Peyer's patch (tissue), 4 donors: ENCODE measurements around the gene PSMD10. TPM values are rescaled to one million over a fixed set of nuclear protein-coding genes. Genes with fewer than 3 reads are reported as not detected.

ENCODE experiments used
- DNase-seq, 3 donors: peaks; one replicate each; pipeline ENCODE4 v3.0.0-alpha.2; 2017 to 2019
- H3K27ac ChIP-seq, 4 donors: fragments of 200-600 bp; sonication (generic); one replicate each; pipeline ENCODE4 v1.5.1; 2016 to 2019
- H3K27me3 ChIP-seq, 2 donors: fragments of 200-600 bp; sonication (generic); one replicate each; pipeline ENCODE4 v1.5.1; 2019
- H3K36me3 ChIP-seq, 3 donors: fragments of 200-600 bp; sonication (generic); one replicate each; pipeline ENCODE4 v1.5.1; 2016 to 2019
- H3K4me1 ChIP-seq, 4 donors: fragments of 200-600 bp; sonication (generic); one replicate each; pipeline ENCODE4 v1.5.1; 2016 to 2019
- H3K4me3 ChIP-seq, 4 donors: fragments of 200-600 bp; sonication (generic); 1 replicate in 3 of 4; 2 replicates in 1 of 4; pipeline ENCODE4 v1.5.1; 2016 to 2019; ENCODE audit warnings: mild to moderate bottlenecking in 1 of 4
- H3K9me3 ChIP-seq, 4 donors: fragments of 200-600 bp; sonication (generic); one replicate each; pipeline ENCODE4 v1.5.1; 2016 to 2019; ENCODE audit warnings: mild to moderate bottlenecking in 1 of 4
- CTCF ChIP-seq, 6 experiments: fragments of 450-650 bp in 4 of 6; fragments of 200-600 bp in 2 of 6; sonication (generic) in 1 of 6; IDR thresholded peaks; one replicate each; pipeline ENCODE4 v1.5.1; 2017 to 2019; ENCODE audit warnings: antibody characterized with exemption in 6 of 6, mild to moderate bottlenecking in 3 of 6, moderate library complexity in 1 of 6
- POLR2A ChIP-seq, 2 donors: fragments of 450-650 bp; IDR thresholded peaks; one replicate each; pipeline ENCODE4 v1.5.1; 2017; ENCODE audit warnings: antibody characterized with exemption in 2 of 2, mild to moderate bottlenecking in 2 of 2, moderate library complexity in 2 of 2
- total RNA-seq, 4 donors: library from RNA; depleted of rRNA; stranded (reverse); fragments of >200 nt; gene quantifications; one replicate each; pipeline ENCODE4 v1.1.0, GENCODE V29; 2016

PSMD10 gene
- total RNA-seq, 4 donors from 2014 or later = 18.9 to 38.0 (median 35.2) TPM

- H3K4me3 ChIP-seq = peak overlapping the region; percentile 47 to 77 (median 66)
- TF ChIP-seq CTCF (IDR thresholded peaks at IDR 0.05) = no peak
- no peak for TF ChIP-seq POLR2A (IDR thresholded peaks at IDR 0.05)
- H3K4me1 ChIP-seq = peaks cover 0 to 8% (median 0%) of the 10 kb centered on the region in 4 donors
- peaks cover 0 to 6% (median 0%) of the 10 kb centered on the region in 3 donors for H3K36me3 ChIP-seq
- H3K27me3 ChIP-seq = no peaks in the 10 kb centered on the region
- peak overlapping the region; percentile 65 to 89 (median 80) for H3K27ac ChIP-seq
- no peak for DNase-seq
- no peaks in the 10 kb centered on the region for H3K9me3 ChIP-seq
Measured at GRCh38 chrX:108091878-108092291, 543 bp upstream of the PSMD10 start.

- H3K27me3 ChIP-seq = no peaks in the 10 kb centered on the region
- H3K4me1 ChIP-seq = peaks cover 0 to 8% (median 0%) of the 10 kb centered on the region in 4 donors
- TF ChIP-seq CTCF (IDR thresholded peaks at IDR 0.05) (no peak), POLR2A (IDR thresholded peaks at IDR 0.05) (no peak)
- H3K9me3 ChIP-seq = no peaks in the 10 kb centered on the region
- DNase-seq = no peak
- peak overlapping the region; percentile 47 to 77 (median 66) for H3K4me3 ChIP-seq
- H3K27ac ChIP-seq = peak overlapping the region; percentile 82 to 91 (median 86)
- H3K36me3 ChIP-seq = peaks cover 0 to 11% (median 0%) of the 10 kb centered on the region in 3 donors
Measured at GRCh38 chrX:108090491-108091263, 665 bp downstream of the PSMD10 start.

GRCh38 chrX:108088511-108088910, 2.8 kb downstream of the PSMD10 start:
- no peaks in the 10 kb centered on the region for H3K9me3 ChIP-seq
- no peak overlapping the region for H3K4me3 ChIP-seq
- H3K27me3 ChIP-seq = no peaks in the 10 kb centered on the region
- peaks cover 0 to 17% (median 0%) of the 10 kb centered on the region in 3 donors for H3K36me3 ChIP-seq
- TF ChIP-seq POLR2A (IDR thresholded peaks at IDR 0.05) = no peak
- no peak for TF ChIP-seq CTCF (IDR thresholded peaks at IDR 0.05)
- H3K27ac ChIP-seq = no peak overlapping the region
- peaks cover 0 to 8% (median 0%) of the 10 kb centered on the region in 4 donors for H3K4me1 ChIP-seq
- no peak for DNase-seq

DNA sequence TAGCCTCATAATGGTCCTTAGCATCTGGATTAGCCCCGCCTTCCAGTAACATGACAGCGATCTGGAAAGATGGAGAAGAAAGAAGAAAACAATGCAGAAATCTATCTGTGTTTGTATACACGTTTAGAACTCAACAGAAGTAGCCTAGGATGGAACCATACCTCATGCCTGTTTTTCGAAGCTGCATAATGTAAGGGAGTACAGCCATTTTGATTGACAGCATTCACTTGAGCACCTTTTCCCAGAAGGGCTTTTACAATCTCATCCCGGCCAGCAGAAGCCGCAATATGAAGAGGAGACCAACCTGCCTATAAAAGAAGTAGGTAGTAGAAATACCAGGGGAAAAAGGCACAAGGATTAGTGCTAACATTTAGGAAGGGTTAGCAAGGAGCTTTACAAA, 3.5 kb downstream of the PSMD10 start:
- TF ChIP-seq CTCF (IDR thresholded peaks at IDR 0.05) (no peak), POLR2A (IDR thresholded peaks at IDR 0.05) (no peak)
- Histone ChIP-seq H3K4me1 (peaks cover 0 to 8% (median 0%) of the 10 kb centered on the region in 4 donors), H3K9me3 (no peaks in the 10 kb centered on the region), H3K27me3 (no peaks in the 10 kb centered on the region), H3K4me3 (no peak overlapping the region), H3K36me3 (peaks cover 0 to 17% (median 0%) of the 10 kb centered on the region in 3 donors), H3K27ac (no peak overlapping the region)
- DNase-seq = no peak

GRCh38 chrX:108081110-108081509, 10.2 kb downstream of the PSMD10 start:
- no peaks in the 10 kb centered on the region for H3K27me3 ChIP-seq
- H3K4me3 ChIP-seq = no peak overlapping the region
- no peak for TF ChIP-seq POLR2A (IDR thresholded peaks at IDR 0.05)
- no peak for DNase-seq
- no peak overlapping the region for H3K27ac ChIP-seq
- peaks cover 0 to 6% (median 0%) of the 10 kb centered on the region in 3 donors for H3K36me3 ChIP-seq
- H3K4me1 ChIP-seq = no peaks in the 10 kb centered on the region
- no peaks in the 10 kb centered on the region for H3K9me3 ChIP-seq

GRCh38 chrX:108072746-108073145, 18.6 kb downstream of the PSMD10 start:
- Histone ChIP-seq H3K4me1 (no peaks in the 10 kb centered on the region), H3K27ac (no peak overlapping the region), H3K27me3 (no peaks in the 10 kb centered on the region), H3K9me3 (no peaks in the 10 kb centered on the region), H3K4me3 (no peak overlapping the region), H3K36me3 (no peaks in the 10 kb centered on the region)
- TF ChIP-seq CTCF (IDR thresholded peaks at IDR 0.05) (no peak), POLR2A (IDR thresholded peaks at IDR 0.05) (no peak)
- DNase-seq = no peak
